ENCODE data around the gene BCAS3.
"Not testable (repeated sequence)": the region's sequence is repeated elsewhere in the genome, so short reads cannot be mapped to it uniquely, and the experiment has no call there.

Gene BCAS3

GRCh38 chr17:61425682-61426481 lies 748.2 kb downstream of the BCAS3 start:
- ChIA-PET POLR2A (ENCODE audit: low non-redundant PET) (no interaction called here), CTCF (no interaction called here)
- H3K27ac ChIP-seq, result no peak overlapping the region
- TF ChIP-seq, protein P1, sequence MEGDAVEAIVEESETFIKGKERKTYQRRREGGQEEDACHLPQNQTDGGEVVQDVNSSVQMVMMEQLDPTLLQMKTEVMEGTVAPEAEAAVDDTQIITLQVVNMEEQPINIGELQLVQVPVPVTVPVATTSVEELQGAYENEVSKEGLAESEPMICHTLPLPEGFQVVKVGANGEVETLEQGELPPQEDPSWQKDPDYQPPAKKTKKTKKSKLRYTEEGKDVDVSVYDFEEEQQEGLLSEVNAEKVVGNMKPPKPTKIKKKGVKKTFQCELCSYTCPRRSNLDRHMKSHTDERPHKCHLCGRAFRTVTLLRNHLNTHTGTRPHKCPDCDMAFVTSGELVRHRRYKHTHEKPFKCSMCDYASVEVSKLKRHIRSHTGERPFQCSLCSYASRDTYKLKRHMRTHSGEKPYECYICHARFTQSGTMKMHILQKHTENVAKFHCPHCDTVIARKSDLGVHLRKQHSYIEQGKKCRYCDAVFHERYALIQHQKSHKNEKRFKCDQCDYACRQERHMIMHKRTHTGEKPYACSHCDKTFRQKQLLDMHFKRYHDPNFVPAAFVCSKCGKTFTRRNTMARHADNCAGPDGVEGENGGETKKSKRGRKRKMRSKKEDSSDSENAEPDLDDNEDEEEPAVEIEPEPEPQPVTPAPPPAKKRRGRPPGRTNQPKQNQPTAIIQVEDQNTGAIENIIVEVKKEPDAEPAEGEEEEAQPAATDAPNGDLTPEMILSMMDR (conservative IDR thresholded peaks at IDR 0.05; ENCODE audit: low read depth), result no peak
- no peak for DNase-seq (ENCODE audit: low spot score)

DNA sequence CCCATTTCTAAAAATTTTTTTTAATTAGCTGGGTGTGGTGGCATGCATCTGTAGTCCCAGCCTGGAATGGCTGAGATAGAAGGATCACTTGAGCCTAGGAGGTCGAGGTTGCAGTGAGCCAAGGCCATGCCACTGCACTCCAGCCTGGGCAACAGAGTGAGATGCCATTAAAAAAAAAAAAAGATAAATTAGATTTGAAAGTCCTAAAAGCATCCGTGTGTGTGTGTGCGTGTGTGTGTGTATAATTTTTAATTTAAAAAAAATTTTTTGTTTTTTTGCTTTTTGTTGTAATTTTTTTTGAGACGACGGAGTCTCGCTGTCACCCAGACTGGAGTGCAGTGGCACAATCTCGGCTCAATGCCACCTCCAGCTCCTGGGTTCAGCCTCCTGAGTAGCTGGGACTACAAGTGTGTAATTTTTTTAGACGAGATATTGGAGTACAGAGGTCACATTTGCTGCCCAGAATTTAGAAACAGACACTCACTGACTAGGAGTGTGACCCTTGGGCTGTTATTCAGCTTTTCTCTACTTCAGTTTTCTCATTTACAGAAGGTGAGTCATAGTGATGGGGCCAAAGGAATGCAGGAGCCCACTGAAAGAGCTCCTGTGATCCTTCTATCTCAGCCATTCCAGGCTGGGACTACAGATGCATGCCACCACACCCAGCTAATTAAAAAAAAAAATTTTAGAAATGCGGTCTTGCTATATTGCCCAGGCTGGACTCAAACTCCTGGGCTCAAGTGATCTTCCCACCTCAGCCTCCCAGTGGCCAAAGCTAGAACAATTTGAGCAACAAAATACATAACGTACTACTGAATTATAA lies 749.0 kb downstream of the BCAS3 start:
- CTCF ChIA-PET, result interaction anchor here (0.7 to 0.9 kb wide), 2 partner anchors 10 to 106 kb away, joined by 5 to 7 read pairs; no protein-coding TSS in a partner anchor
- DNase-seq (ENCODE audit: low spot score), result peak; percentile 40
- no peak overlapping the region for H3K27ac ChIP-seq
- TF ChIP-seq, protein P1 (conservative IDR thresholded peaks at IDR 0.05; ENCODE audit: low read depth), result no peak
- POLR2A ChIA-PET (ENCODE audit: low non-redundant PET), result no interaction called here

- H3K27ac ChIP-seq, result no peak overlapping the region
- TF ChIP-seq, protein P1 (conservative IDR thresholded peaks at IDR 0.05; ENCODE audit: low read depth), result no peak
- CTCF ChIA-PET, result no interaction called here
- DNase-seq (ENCODE audit: low spot score), result no peak
- POLR2A ChIA-PET (ENCODE audit: low non-redundant PET), result no interaction called here
Observed at GRCh38 chr17:61427567-61427966, 749.9 kb downstream of the BCAS3 start.

DNA sequence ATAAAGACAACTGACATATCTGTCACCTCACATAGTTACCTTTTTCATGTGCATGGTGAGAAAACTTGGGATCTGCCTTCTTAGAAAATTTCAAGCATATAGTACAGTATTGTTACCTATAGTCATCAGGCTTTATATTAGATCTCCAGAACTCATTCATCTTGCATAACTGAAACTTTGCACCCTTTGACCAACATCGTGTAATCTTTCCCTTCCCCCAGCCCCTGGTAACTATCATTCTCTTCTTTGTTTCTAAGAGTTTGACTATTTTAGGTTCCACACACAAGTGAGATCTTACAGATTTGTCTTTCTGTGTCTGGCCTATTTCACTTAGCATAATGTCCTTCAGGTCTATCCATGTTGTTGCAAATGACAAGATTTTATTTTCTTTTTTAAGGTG lies 751.6 kb downstream of the BCAS3 start:
- POLR2A ChIA-PET (ENCODE audit: low non-redundant PET), result no interaction called here
- no peak overlapping the region for H3K27ac ChIP-seq
- TF ChIP-seq, protein P1 (conservative IDR thresholded peaks at IDR 0.05; ENCODE audit: low read depth), result no peak
- CTCF ChIA-PET, result no interaction called here
- DNase-seq (ENCODE audit: low spot score), result no peak

DNA sequence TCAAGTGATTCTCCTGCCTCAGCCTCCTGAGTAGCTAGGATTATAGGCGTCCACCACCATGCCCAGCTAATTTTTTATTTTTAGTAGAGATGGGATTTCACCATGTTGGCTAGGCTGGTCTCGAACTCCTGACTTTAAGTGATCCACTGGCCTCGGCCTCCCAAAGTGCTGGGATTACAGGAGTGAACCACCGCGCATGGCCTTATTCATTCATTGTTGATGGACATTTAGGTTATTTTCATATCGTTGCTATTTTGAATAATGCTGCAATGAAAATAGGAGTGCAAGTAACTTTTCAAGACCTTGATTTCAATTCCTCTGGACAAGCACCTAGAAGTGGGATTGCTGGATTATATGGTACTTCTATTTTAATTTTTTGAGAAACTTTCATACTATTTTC lies 752.2 kb downstream of the BCAS3 start:
- DNase-seq (ENCODE audit: low spot score); POLR2A ChIA-PET (ENCODE audit: low non-redundant PET); CTCF ChIA-PET; H3K27ac ChIP-seq: not testable (repeated sequence)

DNA sequence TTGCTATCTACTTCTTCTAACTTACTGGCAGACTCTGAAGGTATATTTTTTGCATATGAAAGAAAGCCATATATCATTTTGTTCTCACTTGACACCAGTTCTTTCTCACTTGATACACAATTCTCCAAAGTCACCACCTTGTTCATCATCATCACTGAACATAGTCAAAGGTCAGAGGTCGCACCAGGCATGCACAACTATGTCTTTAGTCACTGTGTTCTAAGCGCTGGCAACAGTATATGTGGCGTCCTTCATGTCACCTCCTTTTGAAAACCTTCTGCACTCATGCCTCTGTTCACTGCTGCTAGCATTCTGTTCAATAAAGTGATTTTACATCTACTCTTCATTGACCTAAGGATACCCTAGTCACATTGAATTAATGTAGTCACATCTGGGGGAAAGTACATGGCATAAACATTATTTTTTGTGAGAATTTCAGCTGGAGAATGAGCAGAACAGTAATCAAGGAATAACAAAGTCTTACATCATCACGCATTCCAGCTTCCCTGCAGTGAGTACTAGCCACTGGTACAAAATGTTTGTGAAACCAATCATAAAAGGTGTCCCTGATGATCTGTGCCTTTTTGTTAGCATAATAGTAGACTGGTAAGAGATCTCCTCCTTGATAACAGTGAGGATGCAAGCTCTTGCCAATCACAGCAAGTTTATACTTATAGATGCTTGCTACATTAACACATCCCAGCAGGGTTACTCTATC lies 754.1 kb downstream of the BCAS3 start:
- POLR2A ChIA-PET (ENCODE audit: low non-redundant PET), result no interaction called here
- no peak overlapping the region for H3K27ac ChIP-seq
- TF ChIP-seq, protein P1 (conservative IDR thresholded peaks at IDR 0.05; ENCODE audit: low read depth), result no peak
- DNase-seq (ENCODE audit: low spot score), result no peak
- CTCF ChIA-PET, result no interaction called here

All from RWPE1 (cell line).